Mucosa of stomach (tissue), 1 donor: Measurements from ENCODE around the gene MOGAT1.
A peak's percentile ranks its signal among the peaks of the same experiment; 100 is the strongest.

Experiments
- H3K27me3 ChIP-seq: one replicate; pipeline ENCODE4 v1.7.0; 2013; ENCODE audit warnings: mild to moderate bottlenecking, low read length; ENCODE audit not compliant: control insufficient read depth, insufficient read depth
- H3K36me3 ChIP-seq: one replicate; pipeline ENCODE4 v1.7.0; 2013; ENCODE audit warnings: low read length; ENCODE audit not compliant: control insufficient read depth, insufficient read depth
- H3K4me1 ChIP-seq: one replicate; pipeline ENCODE4 v1.7.0; 2013; ENCODE audit warnings: mild to moderate bottlenecking, low read length; ENCODE audit not compliant: control insufficient read depth, insufficient read depth
- H3K4me3 ChIP-seq: one replicate; pipeline ENCODE4 v1.7.0; 2013; ENCODE audit warnings: low read length
- H3K9ac ChIP-seq: one replicate; pipeline ENCODE4 v1.7.0; 2013; ENCODE audit warnings: mild to moderate bottlenecking, low read length, moderate library complexity
- H3K9me3 ChIP-seq: one replicate; pipeline ENCODE4 v1.7.0; 2013; ENCODE audit warnings: mild to moderate bottlenecking, low read length, moderate library complexity; ENCODE audit not compliant: control insufficient read depth
- donor health status: Pancreatic carcinoma.

MOGAT1 gene

GRCh38 chr2:222671259-222672067 lies at the start of gene MOGAT1:
MOGAT1 (plus strand) TSS chr2:222671658; CDS start chr2:222671786, 128 bp downstream.
- Histone ChIP-seq H3K4me3 (no peak within 1 kb of the TSS), H3K9ac (peak within 1 kb of the TSS; percentile 33), H3K36me3 (no peaks in the 10 kb centered on the region), H3K27me3 (peaks cover 6% of the 10 kb centered on the region), H3K4me1 (peaks cover 6% of the 10 kb centered on the region), H3K9me3 (no peaks in the 10 kb centered on the region)

- Histone ChIP-seq H3K9ac (no peak overlapping the region), H3K4me3 (no peak overlapping the region), H3K36me3 (no peaks in the 10 kb centered on the region)
These were observed 49.6 kb upstream of the MOGAT1 start for GRCh38 chr2:222621893-222622292.

GRCh38 chr2:222622910-222623309 lies 48.5 kb upstream of the MOGAT1 start:
- H3K36me3 ChIP-seq = no peaks in the 10 kb centered on the region
- no peak overlapping the region for H3K4me3 ChIP-seq
- H3K4me1 ChIP-seq = no peaks in the 10 kb centered on the region

More at GRCh38 chr2:222621893-222622292, 49.6 kb upstream of the MOGAT1 start:
- H3K4me1 ChIP-seq = no peaks in the 10 kb centered on the region
- no peaks in the 10 kb centered on the region for H3K9me3 ChIP-seq
- H3K27me3 ChIP-seq = no peaks in the 10 kb centered on the region

GRCh38 chr2:222623756-222624309 lies 47.6 kb upstream of the MOGAT1 start:
- Histone ChIP-seq H3K27me3 (no peaks in the 10 kb centered on the region), H3K9me3 (no peaks in the 10 kb centered on the region), H3K36me3 (no peaks in the 10 kb centered on the region), H3K9ac (no peak overlapping the region), H3K4me1 (no peaks in the 10 kb centered on the region), H3K4me3 (no peak overlapping the region)

More at GRCh38 chr2:222622910-222623309, 48.5 kb upstream of the MOGAT1 start:
- H3K9me3 ChIP-seq = no peaks in the 10 kb centered on the region
- H3K9ac ChIP-seq = no peak overlapping the region
- H3K27me3 ChIP-seq = no peaks in the 10 kb centered on the region

- Histone ChIP-seq H3K4me1 (no peaks in the 10 kb centered on the region), H3K36me3 (no peaks in the 10 kb centered on the region), H3K27me3 (no peaks in the 10 kb centered on the region), H3K9ac (no peak overlapping the region), H3K9me3 (no peaks in the 10 kb centered on the region), H3K4me3 (no peak overlapping the region)
These were observed 43.7 kb upstream of the MOGAT1 start for GRCh38 chr2:222627764-222628163.

GRCh38 chr2:222635295-222635694 lies 36.2 kb upstream of the MOGAT1 start:
- H3K9me3 ChIP-seq = no peaks in the 10 kb centered on the region
- H3K9ac ChIP-seq = no peak overlapping the region
- H3K27me3 ChIP-seq = no peaks in the 10 kb centered on the region
- H3K4me3 ChIP-seq = no peak overlapping the region
- peaks cover 11% of the 10 kb centered on the region for H3K4me1 ChIP-seq
- H3K36me3 ChIP-seq = no peaks in the 10 kb centered on the region

- Histone ChIP-seq H3K4me1 (peaks cover 11% of the 10 kb centered on the region), H3K9me3 (no peaks in the 10 kb centered on the region), H3K36me3 (no peaks in the 10 kb centered on the region), H3K4me3 (no peak overlapping the region), H3K27me3 (no peaks in the 10 kb centered on the region), H3K9ac (no peak overlapping the region)
These were observed 34.4 kb upstream of the MOGAT1 start for GRCh38 chr2:222637067-222637466.

- Histone ChIP-seq H3K4me3 (no peak overlapping the region), H3K27me3 (no peaks in the 10 kb centered on the region), H3K36me3 (no peaks in the 10 kb centered on the region), H3K9ac (no peak overlapping the region), H3K9me3 (no peaks in the 10 kb centered on the region), H3K4me1 (no peaks in the 10 kb centered on the region)
These were observed 30.1 kb upstream of the MOGAT1 start for GRCh38 chr2:222641336-222641735.

GRCh38 chr2:222643134-222643533 lies 28.3 kb upstream of the MOGAT1 start:
- no peaks in the 10 kb centered on the region for H3K4me1 ChIP-seq
- no peaks in the 10 kb centered on the region for H3K36me3 ChIP-seq
- H3K4me3 ChIP-seq = no peak overlapping the region
- no peaks in the 10 kb centered on the region for H3K9me3 ChIP-seq
- no peak overlapping the region for H3K9ac ChIP-seq
- H3K27me3 ChIP-seq = no peaks in the 10 kb centered on the region

- no peak overlapping the region for H3K9ac ChIP-seq
- no peak overlapping the region for H3K4me3 ChIP-seq
- no peaks in the 10 kb centered on the region for H3K9me3 ChIP-seq
- H3K36me3 ChIP-seq = no peaks in the 10 kb centered on the region
- H3K27me3 ChIP-seq = no peaks in the 10 kb centered on the region
- H3K4me1 ChIP-seq = peaks cover 10% of the 10 kb centered on the region
These were observed 25.4 kb upstream of the MOGAT1 start for GRCh38 chr2:222646008-222646407.

GRCh38 chr2:222649801-222650200 lies 21.7 kb upstream of the MOGAT1 start:
- H3K27me3 ChIP-seq = no peaks in the 10 kb centered on the region
- no peaks in the 10 kb centered on the region for H3K36me3 ChIP-seq
- no peak overlapping the region for H3K4me3 ChIP-seq
- H3K9ac ChIP-seq = no peak overlapping the region
- no peaks in the 10 kb centered on the region for H3K9me3 ChIP-seq
- peaks cover 32% of the 10 kb centered on the region for H3K4me1 ChIP-seq

GRCh38 chr2:222651718-222652418 lies 19.6 kb upstream of the MOGAT1 start:
- H3K9me3 ChIP-seq = no peaks in the 10 kb centered on the region
- no peak overlapping the region for H3K4me3 ChIP-seq
- no peak overlapping the region for H3K9ac ChIP-seq
- H3K36me3 ChIP-seq = no peaks in the 10 kb centered on the region
- H3K27me3 ChIP-seq = no peaks in the 10 kb centered on the region
- H3K4me1 ChIP-seq = peaks cover 37% of the 10 kb centered on the region
